ENCODE data around the gene COL19A1.

DNA sequence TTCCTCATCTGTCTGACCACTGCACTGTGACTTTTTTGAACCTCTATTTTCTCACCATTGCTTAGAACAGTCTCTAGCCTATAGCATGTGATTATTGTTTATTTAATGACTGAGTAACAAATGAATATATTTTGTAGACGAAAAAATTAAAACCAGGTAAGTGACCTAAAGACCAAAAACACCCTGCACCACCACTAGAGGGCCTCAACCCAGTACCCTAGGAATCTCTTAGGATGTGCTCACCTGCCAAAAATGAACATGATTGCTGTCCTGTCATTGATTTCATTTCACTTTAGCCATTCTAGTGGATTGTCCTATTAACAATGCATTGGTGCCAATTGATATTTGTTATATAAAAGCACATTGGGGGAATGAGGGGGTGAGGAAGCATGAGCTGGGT, 237.4 kb downstream of the COL19A1 start:
- TF ChIP-seq POLR2AphosphoS5 (IDR thresholded peaks at IDR 0.05) (no peak), EP300 (IDR thresholded peaks at IDR 0.05) (no peak), POLR2A (IDR thresholded peaks at IDR 0.05) (no peak)
- TF ChIP-seq, protein P1, sequence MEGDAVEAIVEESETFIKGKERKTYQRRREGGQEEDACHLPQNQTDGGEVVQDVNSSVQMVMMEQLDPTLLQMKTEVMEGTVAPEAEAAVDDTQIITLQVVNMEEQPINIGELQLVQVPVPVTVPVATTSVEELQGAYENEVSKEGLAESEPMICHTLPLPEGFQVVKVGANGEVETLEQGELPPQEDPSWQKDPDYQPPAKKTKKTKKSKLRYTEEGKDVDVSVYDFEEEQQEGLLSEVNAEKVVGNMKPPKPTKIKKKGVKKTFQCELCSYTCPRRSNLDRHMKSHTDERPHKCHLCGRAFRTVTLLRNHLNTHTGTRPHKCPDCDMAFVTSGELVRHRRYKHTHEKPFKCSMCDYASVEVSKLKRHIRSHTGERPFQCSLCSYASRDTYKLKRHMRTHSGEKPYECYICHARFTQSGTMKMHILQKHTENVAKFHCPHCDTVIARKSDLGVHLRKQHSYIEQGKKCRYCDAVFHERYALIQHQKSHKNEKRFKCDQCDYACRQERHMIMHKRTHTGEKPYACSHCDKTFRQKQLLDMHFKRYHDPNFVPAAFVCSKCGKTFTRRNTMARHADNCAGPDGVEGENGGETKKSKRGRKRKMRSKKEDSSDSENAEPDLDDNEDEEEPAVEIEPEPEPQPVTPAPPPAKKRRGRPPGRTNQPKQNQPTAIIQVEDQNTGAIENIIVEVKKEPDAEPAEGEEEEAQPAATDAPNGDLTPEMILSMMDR (IDR thresholded peaks at IDR 0.05) = no peak

All from sigmoid colon (tissue), 4 donors.